ENCODE measurements around the gene SPDEF.
A peak's percentile ranks its signal among the peaks of the same experiment; 100 is the strongest.

The SPDEF gene

DNA sequence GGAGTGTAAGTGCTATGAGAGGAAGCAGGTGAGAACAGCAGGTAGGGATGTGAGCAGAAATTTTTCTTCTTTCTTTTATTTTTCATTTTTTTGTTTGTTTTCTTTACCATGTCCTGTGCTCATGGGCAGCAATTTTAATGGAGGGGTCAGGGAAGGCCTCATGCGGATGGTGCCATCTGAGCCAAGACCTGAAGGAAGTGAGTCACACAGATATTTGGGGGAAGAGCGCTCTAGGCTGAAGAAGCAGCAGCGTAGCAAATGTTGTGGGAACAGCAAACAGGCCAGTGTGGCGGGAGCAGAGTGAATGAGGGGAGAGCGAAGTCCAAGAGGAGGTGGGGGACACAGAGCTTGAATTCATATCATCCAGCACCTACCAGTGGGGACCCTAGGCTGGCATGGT, 12.7 kb downstream of the SPDEF start:
- no peak for DNase-seq

- no peak for DNase-seq
Measured at GRCh38 chr6:34540841-34541240, 15.3 kb downstream of the SPDEF start.

GRCh38 chr6:34540222-34540621, 15.9 kb downstream of the SPDEF start:
- no peak for DNase-seq

DNA sequence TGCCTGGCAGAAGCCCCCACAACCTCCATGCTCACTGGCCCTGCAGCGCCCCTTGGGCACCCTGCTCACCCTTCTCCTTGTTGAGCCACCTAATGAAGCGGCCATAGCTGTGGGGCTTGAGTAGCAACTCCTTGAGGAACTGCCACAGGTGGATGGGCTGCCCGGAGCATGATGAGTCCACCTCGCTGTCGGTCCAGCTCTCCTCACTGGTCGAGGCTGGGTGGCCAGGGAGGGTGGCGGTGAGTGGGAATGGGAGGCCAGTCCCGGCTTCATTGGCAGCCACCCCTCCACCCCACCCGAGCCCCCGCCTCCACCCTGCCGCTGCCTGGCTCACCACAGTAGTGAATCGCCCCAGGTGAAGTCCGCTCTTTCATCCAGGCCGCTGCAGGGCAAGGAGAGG, 16.9 kb downstream of the SPDEF start:
- no peak for DNase-seq

DNA sequence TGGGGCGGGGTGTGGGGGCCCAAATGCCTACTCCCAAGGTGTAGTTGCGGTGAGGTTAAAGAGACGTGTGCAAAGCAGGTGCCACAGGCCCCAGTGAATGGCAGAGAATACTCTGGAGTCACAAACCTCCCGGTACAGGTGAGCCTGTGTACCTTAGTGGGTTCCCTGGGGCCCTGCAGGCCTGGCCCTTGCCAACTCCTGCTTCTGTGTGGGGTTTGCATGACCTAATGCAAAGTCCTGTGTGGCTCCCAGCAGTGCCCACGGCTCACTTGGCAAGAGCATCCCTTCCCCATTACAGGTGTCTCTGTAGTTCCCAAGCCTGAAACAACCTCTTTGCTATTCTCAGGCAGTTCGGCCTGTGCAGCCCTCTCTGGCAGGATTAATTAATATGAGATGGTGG, 17.5 kb downstream of the SPDEF start:
- no peak for DNase-seq

- no peak for DNase-seq
Measured at GRCh38 chr6:34537922-34538550, 18.1 kb downstream of the SPDEF start.

- no peak for DNase-seq
Measured at GRCh38 chr6:34536959-34537848, 18.9 kb downstream of the SPDEF start.

- DNase-seq = no peak
Measured at GRCh38 chr6:34536251-34536958, 19.7 kb downstream of the SPDEF start.

GRCh38 chr6:34535646-34536045, 20.5 kb downstream of the SPDEF start:
- no peak for DNase-seq

GRCh38 chr6:34535199-34535598, 20.9 kb downstream of the SPDEF start:
- no peak for DNase-seq

DNA sequence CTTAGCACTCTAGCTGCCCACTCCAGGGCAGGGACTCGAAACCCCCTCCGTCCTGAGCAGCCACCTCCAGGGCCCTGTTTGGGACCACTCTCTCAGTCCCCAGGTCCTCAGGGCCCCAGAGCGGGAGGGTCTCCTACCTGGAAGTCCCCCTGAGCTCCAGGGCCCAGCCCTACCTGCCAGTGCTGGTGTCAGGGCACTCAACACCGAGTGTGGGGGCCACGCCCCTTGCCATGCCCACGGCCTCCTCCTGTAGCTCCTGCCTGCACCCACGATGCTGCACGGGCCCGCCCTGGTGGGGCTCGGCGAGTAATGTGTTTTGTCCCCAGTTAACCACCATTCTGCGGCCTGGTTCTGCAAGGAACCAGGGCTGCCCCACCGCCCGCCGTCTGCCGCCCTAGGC, 21.5 kb downstream of the SPDEF start:
- DNase-seq = no peak

DNA sequence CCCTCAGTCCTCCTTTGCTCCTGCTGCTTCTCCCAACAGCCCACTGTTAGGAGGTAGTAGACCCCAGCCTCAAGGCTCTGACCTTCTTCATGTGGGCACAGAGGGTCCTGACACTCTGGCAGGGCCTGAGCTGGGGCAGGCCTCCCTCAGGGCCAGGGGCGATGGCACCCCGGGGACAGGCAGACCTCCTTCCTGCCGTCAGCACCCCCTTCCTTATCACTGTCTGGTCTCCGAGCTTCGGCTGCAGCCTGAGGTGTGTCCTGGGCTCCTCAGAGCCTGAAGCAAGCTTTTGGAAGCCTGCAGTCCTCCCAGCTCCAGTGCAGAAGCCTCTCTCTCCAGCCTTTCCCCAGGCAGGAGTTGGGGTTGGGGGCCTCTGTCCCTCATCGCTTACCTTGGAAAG, 22.0 kb downstream of the SPDEF start:
- DNase-seq = no peak

GRCh38 chr6:34532230-34532629, 23.9 kb downstream of the SPDEF start:
- no peak for DNase-seq

DNA sequence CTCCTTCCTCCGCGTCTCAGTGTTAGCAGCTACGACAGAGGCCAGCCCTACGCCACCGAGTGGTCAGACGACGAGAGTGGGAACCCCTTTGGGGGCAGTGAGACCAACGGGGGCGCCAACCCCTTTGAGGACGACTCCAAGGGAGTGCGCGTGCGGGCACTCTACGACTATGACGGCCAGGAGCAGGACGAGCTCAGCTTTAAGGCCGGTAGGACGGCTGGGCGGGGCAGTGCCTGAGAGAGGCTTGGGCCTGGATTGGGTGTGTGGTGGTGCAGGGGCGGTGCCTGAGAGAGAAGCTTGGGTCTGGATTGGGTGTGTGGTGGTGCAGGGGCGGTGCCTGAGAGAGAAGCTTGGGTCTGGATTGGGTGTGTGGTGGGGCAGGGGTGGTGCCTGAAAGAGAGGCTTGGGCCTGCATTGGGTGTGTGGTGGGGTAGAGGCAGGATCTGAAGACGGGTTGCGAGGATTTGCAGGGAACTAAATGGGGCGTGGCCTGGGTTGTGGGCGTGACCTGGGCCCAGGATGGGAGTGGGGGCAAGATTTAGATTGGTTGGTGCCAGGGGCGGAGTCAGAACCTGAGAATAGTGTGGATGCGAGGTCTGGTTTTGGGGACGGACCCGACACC, 24.4 kb downstream of the SPDEF start:
- no peak for DNase-seq

DNA sequence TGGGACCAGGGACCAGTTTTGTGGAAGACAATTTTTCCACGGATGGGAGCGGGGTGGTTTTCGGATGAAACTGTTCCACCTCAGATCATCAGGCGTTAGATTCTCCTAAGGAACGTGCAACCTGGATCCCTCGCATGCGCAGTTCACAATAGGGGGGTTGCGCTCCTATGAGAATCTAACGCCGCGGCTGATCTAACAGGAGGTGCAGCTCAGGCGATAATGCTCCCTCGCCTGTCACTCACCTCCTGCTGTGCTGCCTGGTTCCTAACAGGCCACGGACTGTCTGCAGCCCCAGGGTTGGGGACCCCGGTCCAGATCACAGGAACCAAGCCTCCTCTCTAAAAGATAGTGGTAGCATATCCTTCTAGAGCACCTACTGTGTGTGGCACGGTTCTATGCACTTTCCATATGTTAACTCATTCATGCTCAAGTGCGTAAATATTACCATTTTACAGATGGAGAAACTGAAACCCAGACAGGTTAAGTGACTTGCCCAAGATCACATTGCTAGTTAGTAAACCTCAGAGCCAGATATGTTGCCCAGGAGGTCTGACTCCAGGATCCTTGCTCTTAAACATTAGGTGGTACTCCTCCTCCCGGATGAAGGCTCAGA, 25.3 kb downstream of the SPDEF start:
- no peak for DNase-seq

DNA sequence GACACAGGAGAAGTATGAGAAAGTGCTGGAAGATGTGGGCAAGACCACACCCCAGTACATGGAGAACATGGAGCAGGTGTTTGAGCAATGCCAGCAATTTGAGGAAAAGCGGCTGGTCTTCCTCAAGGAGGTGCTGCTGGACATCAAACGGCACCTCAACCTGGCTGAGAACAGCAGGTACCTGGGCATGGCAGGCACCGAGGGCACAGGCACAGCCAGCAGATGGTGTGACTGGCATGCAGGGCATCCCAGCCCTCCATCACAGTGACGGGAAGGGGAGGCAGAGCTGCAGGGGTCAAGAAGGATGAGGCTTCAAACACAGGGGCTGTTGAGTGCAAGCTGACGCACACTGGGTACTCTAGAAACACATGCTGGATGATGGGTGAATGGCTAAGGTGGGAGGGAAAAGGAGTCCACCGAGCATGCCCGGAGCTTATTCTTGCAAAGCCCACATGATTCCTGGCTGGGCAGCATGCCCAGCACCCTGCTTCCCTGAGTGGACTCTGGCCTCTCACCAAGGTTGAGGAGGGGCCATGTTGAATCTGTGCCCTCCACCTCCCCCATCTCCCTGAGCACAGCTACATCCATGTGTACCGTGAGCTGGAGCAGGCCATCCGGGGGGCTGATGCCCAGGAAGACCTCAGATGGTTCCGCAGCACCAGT, 26.3 kb downstream of the SPDEF start:
- DNase-seq = no peak

DNA sequence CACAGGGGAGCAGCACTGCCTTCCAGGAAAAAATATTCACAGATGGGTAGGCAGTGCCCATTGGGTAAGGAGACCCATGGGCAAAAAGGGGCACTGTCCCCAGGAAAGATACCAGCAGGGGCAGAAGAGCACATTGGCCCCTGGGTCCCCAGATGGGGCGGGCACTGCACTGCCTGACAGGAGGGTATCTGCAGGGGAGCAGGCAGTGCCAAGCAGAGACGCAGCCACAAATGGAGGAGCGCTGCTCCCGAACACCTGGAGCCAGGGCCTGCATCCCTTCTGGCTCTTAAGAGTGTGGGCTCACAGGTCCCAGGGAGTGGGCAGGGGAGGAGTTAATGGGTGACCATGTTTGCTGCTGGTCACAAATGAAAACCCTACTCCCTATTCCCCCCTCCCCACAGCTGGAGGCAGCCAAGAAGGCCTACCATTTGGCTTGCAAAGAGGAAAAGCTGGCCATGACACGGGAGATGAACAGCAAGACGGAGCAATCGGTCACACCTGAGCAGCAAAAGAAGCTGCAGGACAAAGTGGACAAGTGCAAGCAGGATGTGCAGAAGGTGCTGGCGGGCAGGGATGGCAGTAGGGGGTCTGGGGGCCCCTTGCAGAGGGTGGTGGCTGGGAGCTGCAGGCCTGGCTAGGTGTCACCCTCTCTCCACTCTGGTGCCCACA, 27.0 kb downstream of the SPDEF start:
- DNase-seq = no peak

DNA sequence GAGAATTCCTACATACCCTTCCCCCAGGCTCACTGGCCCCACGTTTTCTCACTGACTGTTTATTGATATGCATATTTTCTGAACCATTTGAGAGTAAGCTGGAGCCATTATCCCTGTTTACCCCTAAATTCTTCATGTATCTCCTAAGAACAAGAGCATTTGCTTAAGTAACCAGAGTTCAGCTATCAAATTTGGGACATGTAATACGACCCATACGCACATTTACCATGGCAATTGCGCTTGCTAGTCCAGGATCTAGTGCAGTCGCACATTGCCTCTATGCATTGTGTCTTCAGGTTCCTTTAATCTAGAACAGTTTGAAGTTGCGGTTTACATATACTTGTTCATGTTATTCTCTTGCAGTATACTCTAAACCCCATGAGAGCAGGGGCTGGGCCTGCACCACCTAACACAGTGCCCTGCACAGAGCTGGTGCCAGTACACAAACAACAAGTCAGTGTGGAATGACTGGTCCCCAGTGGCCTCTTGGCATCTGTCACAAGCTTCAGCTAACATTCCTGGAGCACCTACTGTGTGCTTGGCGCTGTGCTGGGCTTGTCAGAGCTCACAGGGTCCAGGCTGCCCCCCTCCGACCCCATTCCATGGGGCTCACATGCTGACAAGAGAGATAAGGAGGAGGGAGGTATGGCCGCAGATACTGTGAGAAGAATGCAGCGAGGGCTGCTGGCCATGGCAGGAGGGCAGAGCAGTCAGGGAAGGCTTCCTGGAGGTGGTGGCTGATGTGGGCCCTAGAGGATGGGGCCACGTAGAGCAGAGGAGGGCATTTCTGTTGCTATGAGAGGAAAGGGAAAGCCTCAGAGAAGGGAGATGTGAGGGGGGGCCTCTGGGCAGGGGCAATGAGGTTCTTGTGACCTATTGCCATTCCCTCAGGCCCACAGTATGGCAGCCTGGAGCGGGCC, 28.1 kb downstream of the SPDEF start:
- DNase-seq = no peak

DNA sequence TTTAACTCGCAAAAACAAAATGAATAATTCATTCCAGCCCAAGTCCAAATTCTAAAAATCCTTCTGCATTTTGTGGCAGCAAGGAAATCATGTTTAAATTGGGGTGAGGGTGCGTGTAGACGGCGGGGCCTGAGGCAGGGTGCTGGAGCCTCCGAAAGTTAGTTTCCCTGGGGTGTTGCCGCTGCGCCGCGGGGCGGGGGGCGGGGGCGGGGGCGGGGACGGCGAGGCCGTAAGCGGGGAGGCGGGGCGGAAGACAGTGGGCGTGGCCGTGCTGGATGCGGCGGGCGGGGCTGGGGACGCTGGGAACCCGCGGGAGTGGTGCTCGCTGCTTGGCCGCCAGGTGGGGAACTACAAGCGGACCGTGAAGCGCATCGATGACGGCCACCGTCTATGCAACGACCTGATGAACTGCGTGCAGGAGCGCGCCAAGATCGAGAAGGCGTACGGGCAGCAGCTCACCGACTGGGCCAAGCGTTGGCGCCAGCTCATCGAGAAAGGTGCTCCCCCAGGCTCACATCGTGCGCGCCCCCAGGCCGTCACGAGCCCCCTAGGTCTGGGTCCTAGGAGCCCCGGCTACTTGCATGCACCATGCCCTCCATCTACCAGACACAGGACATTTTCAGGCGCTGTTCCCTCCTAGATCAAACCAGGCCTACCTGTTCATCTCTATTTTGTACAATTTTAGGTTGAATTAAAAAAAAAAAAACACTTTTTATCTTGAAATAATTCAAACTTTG, 29.0 kb downstream of the SPDEF start:
- DNase-seq = peak; percentile 96
